T-helper 22 cell (primary cell): Measurements from ENCODE around the gene AMPH.
"Not testable (repeated sequence)": the region's sequence is repeated elsewhere in the genome, so short reads cannot be mapped to it uniquely, and the experiment has no call there.

Experiments
- DNase-seq: peaks from one replicate; pipeline ENCODE4 v3.0.0-alpha.2; 2020; ENCODE audit warnings: low read depth

AMPH gene

DNA sequence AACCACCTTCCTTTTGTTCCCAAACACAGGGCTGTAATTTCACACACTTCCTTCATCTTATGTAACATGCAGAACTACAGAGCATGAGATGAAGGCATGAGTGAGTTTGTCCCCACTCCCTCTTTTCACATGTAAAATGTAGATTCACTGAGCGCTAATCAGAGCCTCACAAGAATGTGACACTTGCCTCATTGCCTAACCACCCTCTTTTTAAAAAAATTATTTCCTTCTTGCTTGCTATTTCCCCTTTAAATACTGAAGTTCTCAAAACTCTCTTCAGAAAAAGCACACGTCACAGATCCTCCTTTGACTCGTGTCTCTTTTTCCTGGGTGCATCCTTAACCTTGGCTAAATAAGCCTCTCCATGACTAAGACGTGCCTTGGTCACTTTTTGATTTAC is 236.5 kb downstream of the AMPH start:
- no peak for DNase-seq

DNA sequence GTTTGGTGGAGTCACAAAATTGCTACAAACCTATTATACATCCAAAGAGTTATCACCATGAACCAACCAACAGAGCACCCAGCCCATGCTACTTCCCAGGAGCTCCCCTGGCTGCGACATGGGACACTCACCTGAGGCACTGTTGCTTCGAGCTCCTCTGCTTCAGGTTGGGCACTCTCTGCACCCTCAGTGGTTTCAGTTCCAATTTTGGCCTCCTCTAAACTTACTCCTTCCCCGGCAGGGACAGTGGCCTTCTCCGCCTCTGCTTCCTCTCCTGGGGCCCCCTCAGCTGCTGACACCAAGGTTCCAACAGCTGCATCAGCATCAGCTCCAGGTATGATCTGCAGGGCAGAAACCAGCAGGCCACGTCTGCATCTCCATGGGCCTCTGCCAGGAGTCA is 237.3 kb downstream of the AMPH start:
- no peak for DNase-seq

DNA sequence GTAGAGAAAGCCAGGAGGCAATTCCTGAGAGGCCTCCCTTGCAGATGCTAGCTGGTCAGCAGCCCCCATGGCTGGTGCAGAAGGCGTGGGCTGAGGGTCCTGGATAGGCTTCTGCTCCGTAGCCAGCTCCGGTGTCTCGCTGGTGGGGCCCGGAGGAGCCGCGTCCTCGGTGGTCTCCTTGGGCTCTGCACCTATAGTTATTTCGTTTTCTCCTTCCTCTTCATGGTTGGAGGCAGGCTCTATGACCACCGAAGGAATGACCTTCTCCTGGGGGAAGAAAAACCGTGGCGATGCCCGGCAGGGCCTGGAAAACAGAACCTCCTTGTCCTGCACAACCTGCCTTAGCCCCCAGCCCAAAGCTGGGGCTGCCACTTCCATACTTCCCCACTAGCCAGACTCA is 239.4 kb downstream of the AMPH start:
- DNase-seq: no peak

DNA sequence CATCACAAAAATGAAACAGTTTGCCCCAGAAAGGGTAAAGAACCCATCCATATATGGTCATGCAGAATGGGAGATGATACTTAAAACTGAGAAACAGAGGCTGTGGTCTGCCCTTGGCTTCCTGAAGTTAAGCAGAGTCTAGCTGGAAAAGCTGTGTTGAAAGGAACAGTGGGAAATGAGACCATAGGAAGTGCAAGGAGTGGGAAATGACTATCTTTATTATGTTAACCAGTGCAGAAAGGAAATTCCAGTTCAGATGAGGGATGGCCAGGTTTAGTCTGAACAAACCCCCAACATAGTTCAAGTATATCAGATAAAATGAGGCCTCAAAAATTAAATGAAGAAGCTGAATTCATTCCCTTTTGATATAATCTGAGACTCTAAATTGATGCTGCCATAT is 245.5 kb downstream of the AMPH start:
- no peak for DNase-seq

DNA sequence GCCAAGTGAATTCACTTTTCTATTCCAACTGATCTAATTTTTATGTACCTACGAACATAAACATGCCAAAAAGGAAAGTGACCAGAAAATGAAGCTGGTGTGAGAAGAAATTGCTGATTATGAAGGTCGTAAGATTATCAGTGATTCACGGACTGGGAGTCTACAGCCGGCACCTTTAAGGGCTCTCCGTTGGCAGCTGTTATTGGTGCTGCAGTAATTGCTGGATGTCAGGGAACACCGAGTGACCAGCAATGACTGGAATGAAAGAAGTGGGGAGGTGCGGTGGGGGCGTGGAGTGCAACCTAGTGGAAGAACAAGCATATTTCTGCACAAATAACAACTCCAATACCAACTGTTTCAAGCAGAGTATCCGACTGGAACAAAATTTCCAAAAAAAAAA is 247.9 kb downstream of the AMPH start:
- no peak for DNase-seq

DNA sequence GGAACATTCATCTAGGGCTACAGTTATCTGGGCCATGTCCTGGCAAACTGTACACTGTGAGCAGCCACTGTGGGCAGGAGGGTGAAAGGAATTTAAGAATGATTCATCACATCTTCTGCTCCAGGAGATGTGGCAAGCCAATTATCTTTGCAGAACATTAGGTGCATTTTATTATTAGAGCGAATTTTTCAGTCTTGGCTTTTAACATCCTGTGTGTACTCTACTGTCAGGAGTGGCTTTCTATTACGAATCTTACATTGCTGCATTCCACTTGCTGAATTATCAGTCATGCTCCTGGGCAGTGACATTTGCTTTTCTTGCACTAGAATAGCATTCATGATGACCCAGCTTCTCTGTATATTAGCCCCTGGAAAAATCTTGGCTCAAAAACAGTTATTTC is 248.5 kb downstream of the AMPH start:
- no peak for DNase-seq

DNA sequence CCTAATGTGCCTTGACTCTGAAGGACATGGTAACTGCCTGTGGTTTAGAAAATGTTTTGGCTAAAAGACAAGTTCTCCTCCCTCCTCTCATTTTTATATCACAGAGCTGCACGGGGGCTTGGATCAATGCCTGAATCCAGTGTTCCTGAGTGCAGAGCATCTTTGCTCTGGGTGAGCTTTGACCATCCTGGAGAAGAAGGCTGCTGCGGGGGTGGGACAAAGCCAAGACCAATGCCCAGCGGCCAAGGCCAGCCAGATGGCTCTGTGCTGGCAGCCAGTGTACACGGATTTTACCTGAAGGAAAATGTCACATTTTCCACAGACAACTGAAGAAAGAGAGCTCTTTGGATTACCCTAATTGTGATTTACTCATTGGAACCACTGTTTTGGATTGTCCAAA is 255.7 kb downstream of the AMPH start:
- DNase-seq: no peak

DNA sequence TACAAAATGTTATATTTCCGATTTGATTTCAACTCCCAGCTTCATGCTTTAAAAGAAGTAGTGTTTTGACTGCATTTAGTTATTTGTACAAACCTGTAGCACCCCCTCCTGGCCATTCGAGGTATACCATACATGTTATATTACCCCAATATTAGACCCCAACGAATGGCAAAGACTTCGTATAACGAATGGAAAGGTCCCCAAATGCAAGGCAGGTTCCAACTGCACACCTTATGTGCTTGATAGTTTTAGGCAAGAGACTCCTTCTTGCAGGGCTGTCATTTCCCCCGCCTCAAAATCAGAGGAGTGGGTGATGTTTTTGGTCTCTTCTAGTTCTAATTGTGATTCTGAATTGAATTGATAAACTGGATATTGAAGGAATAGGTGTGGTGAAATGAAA is 256.7 kb downstream of the AMPH start:
- DNase-seq: peak; percentile 20

DNA sequence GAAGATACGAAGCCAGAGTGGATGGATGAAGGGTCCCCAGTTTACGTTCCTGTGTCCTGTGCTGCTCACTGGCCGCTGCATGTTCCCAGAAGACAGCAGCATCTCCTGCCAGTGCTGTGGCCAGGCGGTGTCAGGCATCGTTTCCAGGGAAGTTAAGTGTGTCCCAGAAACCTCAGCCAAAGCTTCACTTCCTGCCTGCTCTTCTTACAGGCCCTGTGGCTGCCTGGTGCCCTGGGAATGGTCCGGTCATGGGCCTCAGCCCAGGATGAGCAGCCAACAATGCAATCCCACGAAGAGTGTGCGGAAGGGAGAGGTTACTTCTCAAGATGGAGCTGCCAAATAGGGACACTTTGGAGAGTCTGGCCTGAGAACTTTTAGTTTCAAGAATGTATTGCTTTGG is 258.0 kb downstream of the AMPH start:
- no peak for DNase-seq

DNA sequence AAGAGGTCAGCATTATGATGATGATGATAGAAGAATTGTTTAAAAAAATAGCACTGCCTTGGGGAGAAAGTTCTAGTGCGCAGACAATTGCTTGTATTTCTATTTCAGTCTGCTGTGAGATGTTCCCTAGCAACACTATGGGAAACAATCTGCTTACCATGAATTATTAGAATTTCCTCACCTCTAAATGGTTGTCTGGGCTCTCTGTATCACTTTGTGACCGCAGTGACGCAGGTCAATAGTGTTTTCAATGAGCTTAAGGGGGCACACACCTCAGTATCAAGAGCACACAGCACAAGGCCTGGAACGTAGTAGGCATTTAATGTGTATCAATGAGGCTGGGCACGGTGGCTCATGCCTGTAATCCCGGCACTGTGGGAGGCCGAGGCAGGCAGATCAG is 258.9 kb downstream of the AMPH start:
- no peak for DNase-seq

DNA sequence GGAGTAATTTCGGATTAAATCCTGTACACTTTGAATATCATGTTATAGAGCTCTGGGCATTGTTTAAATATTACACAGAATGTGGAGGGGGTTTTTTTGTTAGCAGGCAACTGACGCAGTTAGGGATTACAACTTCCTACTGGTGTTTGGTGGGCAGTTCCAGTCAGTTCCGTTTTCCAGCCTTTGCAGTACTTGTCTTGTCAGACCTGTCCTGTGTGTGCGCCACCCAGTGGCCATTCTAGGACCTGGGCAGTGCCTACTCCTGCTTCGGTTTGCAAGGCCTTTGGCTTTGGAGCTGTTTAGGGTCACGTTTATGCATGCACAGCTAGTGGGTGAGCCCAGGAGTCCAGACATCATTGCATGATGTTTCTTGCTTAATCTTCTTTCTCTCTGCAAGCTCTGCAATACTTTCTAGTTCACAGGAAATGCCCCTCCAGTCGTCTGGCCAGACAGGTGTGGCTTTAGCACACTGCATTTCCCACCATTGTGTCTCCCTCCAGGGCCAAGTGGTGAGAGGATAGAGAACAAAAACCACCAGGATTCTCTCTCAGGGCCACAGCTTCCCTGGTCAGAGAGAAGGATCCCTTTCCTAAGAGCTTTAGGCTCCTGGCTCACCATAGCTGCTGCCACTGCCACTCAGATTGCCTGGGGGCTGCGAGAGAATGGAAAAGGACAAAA is 261.2 kb downstream of the AMPH start:
- peak; percentile 59 for DNase-seq

DNA sequence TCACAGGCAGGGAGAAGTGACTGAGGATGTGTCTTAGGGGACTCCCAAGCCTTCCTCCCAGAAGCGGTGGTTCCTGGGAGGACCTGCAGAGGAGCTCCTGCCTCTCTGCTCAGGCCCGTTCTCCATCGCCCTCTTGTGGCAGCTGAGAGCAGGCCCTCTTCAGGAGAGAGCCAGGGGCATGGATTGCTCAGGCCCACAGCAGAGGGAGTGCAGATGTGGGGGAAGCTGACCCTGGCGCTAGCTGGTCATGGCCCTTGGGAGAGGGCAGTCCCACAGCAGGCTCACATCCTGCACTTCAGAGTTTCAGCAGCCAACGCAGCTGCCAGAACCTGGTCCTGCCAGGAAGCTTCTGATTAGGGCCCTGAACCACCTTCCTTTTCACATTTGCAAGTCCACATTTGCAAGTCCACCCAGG is 263.0 kb downstream of the AMPH start:
- peak; percentile 67 for DNase-seq

DNA sequence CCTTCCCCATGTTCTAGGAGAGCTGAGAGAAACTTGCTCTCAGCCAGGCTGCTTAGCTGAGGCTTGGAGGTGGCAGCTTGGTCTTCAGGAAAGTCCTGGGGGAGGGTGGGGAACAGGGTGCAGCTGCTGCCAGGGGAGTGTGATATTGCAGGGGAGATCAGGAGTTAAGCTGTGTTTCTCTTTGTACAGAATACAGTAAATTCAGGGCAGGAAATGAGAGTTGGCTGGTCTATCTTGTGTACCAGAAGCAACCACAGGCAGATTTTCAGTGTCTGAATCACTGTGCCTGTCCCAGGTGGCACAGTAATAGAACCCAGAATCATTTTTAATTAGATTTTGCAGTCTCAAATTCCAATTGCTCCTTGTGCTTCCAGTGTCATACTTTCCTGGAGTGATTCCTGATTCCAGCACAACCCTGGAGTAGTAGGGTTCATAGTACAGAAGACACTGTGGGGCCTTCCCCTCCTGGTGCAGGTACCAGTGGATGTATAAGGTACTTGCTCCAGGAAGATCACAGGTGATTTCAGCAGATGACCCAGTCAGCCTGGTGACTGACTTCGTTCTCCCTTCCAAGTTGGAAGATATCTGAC is 263.8 kb downstream of the AMPH start:
- DNase-seq: no peak

DNA sequence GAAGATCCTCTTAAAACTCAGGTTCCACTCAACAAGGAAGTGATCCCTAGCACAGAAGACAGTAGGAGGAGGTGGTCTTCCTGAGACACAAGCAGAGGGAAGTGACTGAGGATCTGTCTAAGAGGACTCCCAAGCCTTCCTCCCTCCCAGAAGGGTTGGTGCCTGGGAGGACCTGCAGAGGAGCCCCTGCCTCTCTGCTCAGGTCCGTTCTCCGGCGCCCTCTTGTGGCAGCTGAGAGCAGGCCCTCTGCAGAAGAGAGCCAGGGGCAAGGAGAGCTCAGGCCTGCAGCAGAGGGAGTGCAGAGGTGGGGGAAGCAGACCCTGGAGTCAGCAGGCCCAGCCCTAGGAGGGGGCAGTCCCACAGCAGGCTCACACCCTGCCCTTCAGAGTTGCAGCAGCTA is 267.8 kb downstream of the AMPH start:
- peak; percentile 44 for DNase-seq

DNA sequence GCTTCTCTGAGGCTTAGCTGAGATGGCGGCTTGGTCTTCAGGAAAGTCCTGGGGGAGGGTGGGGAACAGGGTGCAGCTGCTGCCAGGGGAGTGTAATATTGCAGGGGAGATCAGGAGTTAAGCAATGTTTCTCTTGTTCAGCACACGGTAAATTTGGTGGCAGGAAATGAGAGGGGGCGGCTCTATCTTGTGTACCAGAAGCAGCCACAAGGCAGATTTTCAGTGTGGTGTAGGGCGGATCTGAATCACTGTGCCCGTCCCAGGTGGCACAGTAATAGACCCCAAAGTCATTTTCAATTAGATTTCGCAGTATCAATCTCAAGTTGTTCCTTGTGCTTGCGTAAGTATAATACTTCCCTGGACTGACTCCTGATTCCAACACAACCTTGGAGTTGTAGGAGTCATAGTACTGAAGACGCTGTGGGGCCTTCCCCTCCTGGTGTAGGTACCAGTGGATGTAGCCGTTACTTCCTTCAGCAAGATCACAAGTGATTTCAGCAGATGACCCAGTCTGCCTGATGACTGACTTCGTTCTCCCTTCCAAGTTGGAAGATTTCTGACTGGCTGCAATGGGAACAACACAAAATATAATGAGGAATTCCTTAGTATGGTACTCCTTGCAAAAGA is 268.4 kb downstream of the AMPH start:
- peak; percentile 34 for DNase-seq

DNA sequence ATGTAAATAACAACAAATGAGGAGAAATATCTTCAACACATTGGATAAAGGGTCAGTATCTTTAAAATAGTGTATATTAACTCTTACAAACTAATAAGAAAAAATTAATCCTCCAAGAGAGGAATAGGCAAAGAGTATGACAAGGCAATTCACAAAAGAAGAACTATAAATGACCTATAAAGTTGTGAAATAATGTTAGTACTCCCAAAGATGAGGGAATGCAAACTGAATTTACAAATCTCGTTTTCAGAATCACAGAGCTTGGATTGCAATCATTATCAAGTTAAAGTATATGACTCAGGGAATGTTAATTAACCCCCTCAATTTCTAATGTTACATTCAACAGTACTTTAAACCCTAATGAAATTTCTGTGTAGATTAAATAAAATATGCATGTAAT is 270.4 kb downstream of the AMPH start:
- no peak for DNase-seq

DNA sequence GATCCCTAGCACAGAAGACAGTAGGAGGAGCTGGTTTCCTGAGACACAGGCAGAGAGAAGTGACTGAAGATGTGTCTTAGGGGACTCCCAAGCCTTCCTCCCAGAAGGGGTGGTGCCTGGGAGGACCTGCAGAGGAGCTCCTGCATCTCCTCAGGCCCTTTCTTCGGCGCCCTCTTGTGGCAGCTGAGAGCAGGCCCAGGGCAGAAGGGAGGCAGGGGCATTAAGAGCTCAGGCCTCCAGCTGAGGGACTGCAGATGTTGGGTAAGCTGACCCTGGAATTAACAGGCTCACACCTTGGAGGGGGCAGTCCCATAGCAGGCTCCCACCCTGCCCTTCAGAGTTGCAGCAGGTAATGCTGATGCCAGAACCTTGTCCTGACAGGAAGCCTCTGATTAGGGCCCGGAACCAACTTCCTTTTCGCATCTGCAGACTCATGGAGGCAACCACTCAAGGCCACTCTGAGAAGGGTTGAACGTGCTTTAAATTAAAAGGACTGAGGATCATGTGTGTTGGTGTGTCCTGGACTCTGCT is 272.0 kb downstream of the AMPH start:
- DNase-seq: peak; percentile 62

DNA sequence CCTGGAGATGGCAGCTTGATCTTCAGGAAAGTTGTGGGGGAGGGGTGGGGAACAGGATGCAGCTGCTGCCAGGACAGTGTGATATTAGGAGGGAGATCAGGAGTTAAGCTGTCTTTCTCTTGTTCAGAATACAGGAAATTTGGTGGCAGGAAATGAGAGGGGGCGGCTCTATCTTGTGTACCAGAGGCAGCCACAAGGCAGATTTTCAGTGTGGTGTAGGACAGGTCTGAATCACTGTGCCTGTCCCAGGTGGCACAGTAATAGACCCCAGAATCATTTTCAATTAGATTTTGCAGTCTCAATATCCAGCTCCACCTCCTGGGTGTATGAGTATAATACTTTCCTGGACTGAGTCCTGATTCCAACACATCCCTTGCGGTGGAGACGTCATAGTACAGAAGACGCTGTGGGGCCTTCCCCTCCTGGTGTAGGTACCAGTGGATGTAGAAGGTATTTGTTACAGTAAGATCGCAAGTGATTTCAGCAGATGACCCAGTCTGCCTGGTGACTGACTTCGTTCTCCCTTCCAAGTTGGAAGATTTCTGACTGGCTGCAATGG is 272.8 kb downstream of the AMPH start:
- DNase-seq: peak; percentile 26

DNA sequence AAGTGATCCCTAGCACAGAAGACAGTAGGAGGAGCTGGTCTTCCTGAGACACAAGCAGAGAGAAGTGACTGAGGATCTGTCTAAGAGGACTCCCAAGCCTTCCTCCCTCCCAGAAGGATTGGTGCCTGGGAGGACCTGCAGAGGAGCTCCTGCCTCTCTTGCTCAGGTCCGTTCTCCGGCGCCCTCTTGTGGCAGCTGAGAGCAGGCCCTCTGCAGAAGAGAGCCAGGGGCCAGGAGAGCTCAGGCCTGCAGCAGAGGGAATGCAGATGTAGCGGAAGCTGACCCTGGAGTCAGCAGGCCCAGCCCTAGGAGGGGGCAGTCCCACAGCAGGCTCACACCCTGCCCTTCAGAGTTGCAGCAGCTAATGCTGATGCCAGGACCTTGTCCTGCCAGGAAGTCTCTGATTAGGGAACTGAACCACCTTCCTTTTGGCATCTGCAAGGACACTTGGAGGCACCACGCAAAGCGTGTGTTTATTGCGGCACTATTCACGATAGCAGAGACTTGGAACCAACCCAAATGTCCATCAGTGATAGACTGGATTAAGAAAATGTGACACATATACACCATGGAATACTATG is 276.8 kb downstream of the AMPH start:
- DNase-seq: not testable (repeated sequence)

DNA sequence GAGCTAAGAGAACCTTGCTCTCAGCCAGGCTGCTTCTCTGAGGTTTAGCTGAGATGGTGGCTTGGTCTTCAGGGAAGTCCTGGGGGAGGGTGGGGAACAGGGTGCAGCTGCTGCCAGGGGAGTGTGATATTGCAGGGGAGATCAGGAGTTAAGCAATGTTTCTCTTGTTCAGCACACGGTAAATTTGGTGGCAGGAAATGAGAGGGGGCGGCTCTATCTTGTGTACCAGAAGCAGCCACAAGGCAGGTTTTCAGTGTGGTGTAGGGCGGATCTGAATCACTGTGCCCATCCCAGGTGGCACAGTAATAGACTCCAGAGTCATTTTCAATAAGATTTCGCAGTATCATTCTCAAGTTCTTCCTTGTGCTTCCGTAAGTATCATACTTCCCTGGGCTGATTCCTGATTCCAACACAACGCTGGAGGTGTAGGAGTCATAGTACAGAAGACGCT is 277.7 kb downstream of the AMPH start:
- not testable (repeated sequence) for DNase-seq

DNA sequence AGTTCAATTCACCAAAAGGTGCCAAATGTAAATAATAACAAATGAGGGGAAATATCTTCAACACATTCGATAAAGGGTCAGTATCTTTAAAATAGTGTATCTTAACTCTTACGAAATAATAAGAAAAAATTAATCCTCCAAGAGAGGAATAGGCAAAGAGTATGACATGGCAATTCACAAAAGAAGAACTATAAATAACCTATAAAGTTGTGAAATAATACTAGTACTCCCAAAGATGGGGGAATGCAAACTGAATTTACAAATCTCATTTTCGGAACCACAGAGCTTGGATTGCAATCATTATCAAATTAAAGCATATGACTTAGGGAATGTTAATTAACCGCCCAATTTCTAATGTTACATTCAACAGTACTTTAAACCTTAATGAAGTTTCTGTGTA is 279.6 kb downstream of the AMPH start:
- DNase-seq: no peak

DNA sequence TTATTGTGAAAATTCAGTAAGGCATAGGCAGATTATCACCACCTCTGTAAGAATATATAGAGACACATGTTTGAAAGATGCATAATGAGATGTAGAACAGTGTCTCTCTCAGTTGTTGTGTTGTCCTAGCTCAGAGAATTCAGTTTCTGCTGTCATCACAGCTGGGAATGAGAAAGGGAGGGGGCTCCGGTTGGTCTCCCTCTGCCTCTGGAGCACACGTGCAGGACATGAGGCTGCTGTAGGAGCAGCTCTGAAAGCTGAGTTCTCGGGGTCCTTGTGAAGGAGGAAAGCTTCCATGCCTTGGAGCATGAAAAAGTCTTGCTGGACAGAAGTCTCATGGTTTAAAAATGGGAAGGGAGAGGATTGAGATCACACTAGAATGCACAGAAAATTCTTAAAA is 280.4 kb downstream of the AMPH start:
- DNase-seq: not testable (repeated sequence)
